Astrocyte of the cerebellum (primary cell): ENCODE results near the gene PSPH.
A peak's percentile ranks its signal among the peaks of the same experiment; 100 is the strongest.
"Not testable (repeated sequence)": the region's sequence is repeated elsewhere in the genome, so short reads cannot be mapped to it uniquely, and the experiment has no call there.

Experiments used
- DNase-seq: peaks from one replicate; pipeline ENCODE4 v3.0.0-alpha.2; 2011; ENCODE audit warnings: low read depth
- H3K4me3 ChIP-seq: 2 replicates; pipeline ENCODE4 v1.5.1; 2011; ENCODE audit warnings: mild to moderate bottlenecking, low read depth, low read length, moderate library complexity
- CTCF ChIP-seq: IDR thresholded peaks from 2 replicates; pipeline ENCODE4 v1.5.1; 2012; ENCODE audit warnings: low read length, low read depth, moderate library complexity, mild to moderate bottlenecking; ENCODE audit errors: missing control alignments
- in situ Hi-C: cut with HindIII; loops from 2 replicates; pipeline ENCODE4 v1.10.0; 2017; ENCODE audit warnings: low sequenced_read_pairs

The PSPH gene

GRCh38 chr7:56051339-56052191 is at the start of gene PSPH, which contains the start of gene CCT6A:
PSPH (minus strand) TSS chr7:56051444; CDS start chr7:56021212, 30,232 bp downstream.
CCT6A (plus strand) TSS chr7:56051765; CDS start chr7:56051849, 84 bp downstream.
- TF ChIP-seq CTCF, result no peak
- peak; percentile 95 for DNase-seq
- in situ Hi-C loops, result no loop called here
- peak within 1 kb of the TSS; percentile 92 for H3K4me3 ChIP-seq

- TF ChIP-seq CTCF, result no peak
- H3K4me3 ChIP-seq, result no peak overlapping the region
- in situ Hi-C loops, result no loop called here
- no peak for DNase-seq
These were observed 48.4 kb upstream of the PSPH start for GRCh38 chr7:56099653-56100052.

GRCh38 chr7:56098187-56099008 is 47.2 kb upstream of the PSPH start:
- DNase-seq, H3K4me3 ChIP-seq, in situ Hi-C loops: not testable (repeated sequence)

GRCh38 chr7:56097700-56098099 is 46.5 kb upstream of the PSPH start:
- no peak for TF ChIP-seq CTCF
- in situ Hi-C loops, result no loop called here
- no peak overlapping the region for H3K4me3 ChIP-seq
- DNase-seq, result peak; percentile 52

DNA sequence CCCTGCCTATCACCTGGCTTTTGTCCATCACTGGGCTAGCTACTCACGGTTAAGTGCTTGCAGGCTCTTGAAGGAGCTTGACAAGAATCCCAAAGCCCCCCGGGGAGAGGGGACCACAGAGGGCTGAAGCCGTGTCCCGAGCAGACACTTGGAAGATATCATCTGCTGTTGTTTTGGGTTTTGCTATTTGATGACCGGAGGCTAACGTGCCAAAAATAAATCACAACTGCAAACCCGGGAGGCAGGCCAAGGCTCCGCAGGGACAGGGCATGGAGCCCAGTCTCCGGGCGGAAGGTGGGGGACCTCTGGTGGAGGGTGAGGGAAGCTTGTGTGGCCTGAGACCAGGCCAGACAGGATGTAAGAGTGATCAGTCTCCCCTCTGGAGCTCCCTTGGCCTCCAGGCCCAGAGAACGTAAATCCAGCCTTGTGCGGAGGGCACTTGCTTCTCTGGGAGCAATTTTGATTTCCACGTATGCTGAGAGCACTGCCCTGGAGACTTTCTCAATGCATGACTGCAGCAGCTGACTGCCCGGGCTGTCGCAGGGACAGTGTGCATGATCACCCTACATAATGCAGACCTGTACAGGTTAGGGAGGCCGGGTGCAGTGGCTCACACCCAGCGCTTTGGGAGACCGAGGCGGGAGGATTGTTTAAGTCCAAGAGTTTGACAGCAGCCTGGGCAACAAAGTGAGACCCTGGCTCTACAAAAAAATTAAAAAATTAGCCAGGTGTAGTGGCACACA is 41.7 kb upstream of the PSPH start, which contains the start of gene PHKG1:
Gene PHKG1 (minus strand): TSS at position 164 of the 743 bp plus-strand sequence. CDS start 4,011 bp downstream, outside the sequence.
- TF ChIP-seq CTCF, result peak; percentile 63
- H3K4me3 ChIP-seq, result no peak within 1 kb of the TSS
- peak; percentile 87 for DNase-seq
- in situ Hi-C loops, result no loop called here

GRCh38 chr7:56092388-56092787 is 41.1 kb upstream of the PSPH start:
- DNase-seq, in situ Hi-C loops, H3K4me3 ChIP-seq: not testable (repeated sequence)

DNA sequence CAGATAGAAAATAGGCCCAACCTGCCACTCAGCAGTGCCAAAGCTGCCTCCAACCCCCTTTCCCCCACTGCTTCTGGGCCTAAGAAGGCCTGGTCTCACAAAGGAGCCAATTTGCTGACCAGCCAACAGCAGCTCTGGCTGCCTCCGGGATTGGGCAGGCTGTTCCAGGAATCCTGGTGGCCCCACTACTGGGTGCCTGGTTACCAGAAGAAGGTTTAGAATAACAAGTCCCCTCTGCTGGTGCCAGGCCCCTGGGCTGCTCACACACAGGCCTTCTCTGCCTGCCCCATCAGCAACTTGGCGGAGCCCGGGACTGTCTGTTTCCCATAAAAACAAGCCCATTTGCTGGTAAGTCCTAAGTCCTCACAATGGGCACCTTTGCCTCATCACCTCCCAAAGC is 40.3 kb upstream of the PSPH start:
- no peak for DNase-seq
- in situ Hi-C loops, result no loop called here
- no peak for TF ChIP-seq CTCF
- H3K4me3 ChIP-seq, result no peak overlapping the region
